T-cell (primary cell): ENCODE data around the gene MNAT1. TPM values are rescaled to one million over a fixed set of nuclear protein-coding genes. Genes with fewer than 3 reads are reported as not detected.
A peak's percentile ranks its signal among the peaks of the same experiment; 100 is the strongest.

ENCODE experiments used
- ATAC-seq, 4 experiments: fragments of 200-7000 bp in 3 of 4; fragments of 150-1000 bp in 1 of 4; cut with Tn5 transposase; replicated peaks in 1 of 4; 1 replicate in 3 of 4; 2 replicates in 1 of 4; pipeline ENCODE4 v1.10.0; 2021; ENCODE audit warnings: moderate library complexity in 3 of 4, mild to moderate bottlenecking in 2 of 4, moderate number of reproducible peaks in 1 of 4
- CTCF ChIA-PET, 2 donors: fragments of 300-600 bp; sonication (Branson Sonifier 250); formaldehyde crosslinking; loops; one replicate each; lab custom pipeline; 2022; ENCODE audit warnings: antibody characterized with exemption in 2 of 2; lab: Charles Lee
- POLR2A ChIA-PET, 2 donors: fragments of 300-600 bp; sonication (Branson Sonifier 250); formaldehyde crosslinking; loops; one replicate each; lab custom pipeline; 2022; ENCODE audit warnings: antibody characterized with exemption in 2 of 2; lab: Charles Lee
- DNase-seq, 35 experiments: peaks; one replicate each; pipeline versions ENCODE4 v3.0.0 to v3.0.0-alpha.2; 2013 to 2023
- H3K27ac ChIP-seq: one replicate; pipeline ENCODE4 v1.5.1; 2013; ENCODE audit warnings: low read length
- H3K27me3 ChIP-seq, 2 experiments: replicated peaks in 1 of 2; 1 replicate in 1 of 2; 2 replicates in 1 of 2; pipeline versions ENCODE4 v1.6.1 to v1.7.0; 2013; ENCODE audit warnings: low read length in 1 of 2, mixed read lengths in 1 of 2; ENCODE audit not compliant: control insufficient read depth in 2 of 2, insufficient read depth in 2 of 2; ENCODE audit errors: extremely low read depth in 1 of 2
- H3K36me3 ChIP-seq, 2 donors: 1 replicate in 1 of 2; 2 replicates in 1 of 2; pipeline versions ENCODE4 v1.6.1 to v1.7.0; 2013; ENCODE audit warnings: low read length in 1 of 2; ENCODE audit not compliant: control insufficient read depth in 2 of 2, insufficient read depth in 1 of 2; ENCODE audit errors: extremely low read depth in 1 of 2
- H3K4me1 ChIP-seq, 2 experiments: 1 replicate in 1 of 2; 2 replicates in 1 of 2; pipeline versions ENCODE4 v1.6.1 to v1.7.0; 2013; ENCODE audit warnings: low read length in 2 of 2, mixed read lengths in 1 of 2; ENCODE audit not compliant: insufficient read depth in 2 of 2, control insufficient read depth in 1 of 2; ENCODE audit errors: extremely low read depth in 1 of 2
- H3K4me3 ChIP-seq, 2 donors: 1 replicate in 1 of 2; 2 replicates in 1 of 2; pipeline versions ENCODE4 v1.5.1 to v1.7.0; 2013; ENCODE audit warnings: mild to moderate bottlenecking in 2 of 2, low read length in 1 of 2, moderate library complexity in 1 of 2; ENCODE audit not compliant: control insufficient read depth in 1 of 2; ENCODE audit errors: extremely low read depth in 1 of 2
- H3K9me3 ChIP-seq: 2 replicates; pipeline ENCODE4 v1.7.0; 2013
- H3K27ac Mint-ChIP-seq, 2 donors: one replicate each; pipeline ENCODE4 v1.8.0; 2020 to 2021; ENCODE audit warnings: mild to moderate bottlenecking in 2 of 2, mixed read lengths in 2 of 2
- H3K27me3 Mint-ChIP-seq, 2 donors: one replicate each; pipeline ENCODE4 v1.8.0; 2021 to 2022; ENCODE audit warnings: mixed read lengths in 2 of 2
- H3K36me3 Mint-ChIP-seq: one replicate; pipeline ENCODE4 v1.8.0; 2021; ENCODE audit warnings: mixed read lengths
- H3K4me1 Mint-ChIP-seq, 3 donors: one replicate each; pipeline ENCODE4 v1.8.0; 2020 to 2022; ENCODE audit warnings: mixed read lengths in 3 of 3, mild to moderate bottlenecking in 1 of 3
- H3K4me3 Mint-ChIP-seq, 3 donors: one replicate each; pipeline ENCODE4 v1.8.0; 2020 to 2022; ENCODE audit warnings: mild to moderate bottlenecking in 3 of 3, mixed read lengths in 3 of 3, moderate library complexity in 3 of 3
- H3K9me3 Mint-ChIP-seq, 3 donors: one replicate each; pipeline ENCODE4 v1.8.0; 2020 to 2022; ENCODE audit warnings: mixed read lengths in 3 of 3
- WGBS: methylation state at CpG from one replicate; pipeline ENCODE4 v1.1.5; 2013; ENCODE audit warnings: missing lambda C conversion rate; ENCODE audit not compliant: insufficient coverage; 5-methylcytosine and 5-hydroxymethylcytosine counted together
- total RNA-seq, 35 experiments: library from RNA in 6 of 35; stranded (reverse) in 6 of 35; fragments of 120-200 nt in 1 of 35; gene quantifications; one replicate each; pipeline versions ENCODE4 v1.2.1 to v1.2.4 and lab custom pipeline; 2013 to 2026

The MNAT1 gene
- total RNA-seq, 5 donors from 2014 or later (not counting 1 experiment from before 2014, with no cell fraction given), result 14.7 to 24.8 (median 19.2) TPM

DNA sequence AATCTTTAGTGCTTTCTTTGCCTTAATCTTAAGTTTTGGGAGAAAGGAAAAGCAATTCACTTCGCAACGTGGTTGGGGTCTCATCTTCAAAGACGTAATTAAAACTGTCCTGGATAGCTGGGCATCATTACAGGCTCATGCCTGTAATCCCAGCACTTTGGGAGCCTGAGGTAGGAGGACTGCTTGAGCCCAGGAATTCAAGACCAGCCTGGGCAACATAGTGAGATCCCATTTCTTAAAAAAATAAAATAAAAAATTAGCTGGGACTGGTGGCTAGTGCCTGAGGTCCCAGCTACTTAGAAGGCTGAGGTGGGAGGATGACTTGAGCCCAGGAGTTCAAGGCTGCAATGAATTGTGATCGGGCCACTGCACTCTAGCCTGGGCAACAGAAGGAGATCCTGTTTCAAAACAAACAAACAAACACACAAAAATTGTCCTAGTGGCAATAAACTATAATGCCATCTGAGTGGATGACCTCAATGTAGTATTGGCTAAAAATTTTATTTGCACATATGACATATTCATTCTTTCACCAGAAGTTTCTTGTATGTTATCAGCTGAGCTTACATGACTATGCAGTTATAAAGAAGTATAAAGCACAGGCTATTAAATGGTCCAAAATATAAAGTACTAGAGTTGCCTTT is 1.6 kb upstream of the MNAT1 start:
- DNase-seq, result no peak
- peaks cover 7 to 10% of the 10 kb centered on the region in 2 experiments for H3K27me3 ChIP-seq
- no peak overlapping the region for H3K4me3 ChIP-seq
- Mint-ChIP-seq H3K36me3 (peaks cover 3% of the 10 kb centered on the region), H3K9me3 (no peaks in the 10 kb centered on the region), H3K4me1 (peaks cover 21 to 26% (median 26%) of the 10 kb centered on the region in 3 donors), H3K4me3 (no peak overlapping the region), H3K27me3 (peaks cover 36 to 39% of the 10 kb centered on the region in 2 donors), H3K27ac (no peak overlapping the region)
- no peak overlapping the region for H3K27ac ChIP-seq
- ChIA-PET POLR2A (interaction anchor here (0.5 to 1.6 kb wide), 2 partner anchors 18 to 286 kb away, joined by 3 to 4 read pairs; no protein-coding TSS in a partner anchor), CTCF (interaction anchor here (0.6 to 1.2 kb wide), 3 partner anchors 9 to 248 kb away, joined by 3 to 4 read pairs (median 3); partner anchors contain the start of genes SIX4 (in 1 of the 2), SLC38A6 (in 1 of the 2) and TRMT5 (in 1 of the 2))
- 60% methylated on average over 1 of the region's 4 CpGs for WGBS
- peaks cover 0 to 12% of the 10 kb centered on the region in 2 experiments for H3K4me1 ChIP-seq
- no peak for ATAC-seq
- no peaks in the 10 kb centered on the region for H3K9me3 ChIP-seq
- no peaks in the 10 kb centered on the region for H3K36me3 ChIP-seq

- Histone ChIP-seq H3K4me1 (peaks cover 0 to 12% of the 10 kb centered on the region in 2 experiments), H3K9me3 (no peaks in the 10 kb centered on the region), H3K27me3 (peaks cover 2 to 5% of the 10 kb centered on the region in 2 experiments), H3K36me3 (no peaks in the 10 kb centered on the region), H3K27ac (no peak overlapping the region), H3K4me3 (peak overlapping the region; percentile 96 to 100)
- ChIA-PET CTCF (no interaction called here), POLR2A (no interaction called here)
- H3K36me3 Mint-ChIP-seq, result peaks cover 3% of the 10 kb centered on the region
- peak overlapping the region; percentile 99 to 100 (median 99) for H3K4me3 Mint-ChIP-seq
- H3K9me3 Mint-ChIP-seq, result no peaks in the 10 kb centered on the region
- DNase-seq (no peak), ATAC-seq (no peak)
- peaks cover 33 to 40% (median 34%) of the 10 kb centered on the region in 3 donors for H3K4me1 Mint-ChIP-seq
- peak overlapping the region in 1 of 2 donors; percentile 29 for H3K27ac Mint-ChIP-seq
- peaks cover 16% of the 10 kb centered on the region in 2 donors for H3K27me3 Mint-ChIP-seq
- WGBS, result 33% methylated on average over 1 of the region's 5 CpGs
Observed at GRCh38 chr14:60735416-60735815, 855 bp downstream of the MNAT1 start.

DNA sequence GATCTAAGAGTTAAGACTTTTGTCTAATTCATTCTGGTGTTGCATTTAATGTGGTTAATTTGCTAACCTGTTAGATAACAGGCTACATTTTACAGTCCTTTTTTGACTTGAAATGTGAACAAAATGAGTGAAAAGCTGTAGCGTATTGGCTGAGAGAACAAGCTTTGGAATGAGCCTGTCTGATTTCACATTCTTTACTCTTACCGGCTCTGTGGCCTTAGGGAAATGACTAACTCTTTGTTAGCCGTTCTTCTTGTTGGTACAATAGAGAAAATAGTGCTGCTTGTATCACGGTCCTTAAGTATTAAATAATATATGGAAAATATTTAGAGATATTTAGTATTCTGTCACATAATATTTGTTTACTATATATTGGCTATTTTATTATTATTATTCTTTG is 1.9 kb downstream of the MNAT1 start:
- no peak overlapping the region for H3K4me3 ChIP-seq
- Mint-ChIP-seq H3K4me3 (peak overlapping the region in 1 of 3 donors; percentile 100), H3K27me3 (peaks cover 6 to 7% of the 10 kb centered on the region in 2 donors), H3K9me3 (no peaks in the 10 kb centered on the region), H3K36me3 (peaks cover 3% of the 10 kb centered on the region), H3K4me1 (peaks cover 34 to 43% (median 34%) of the 10 kb centered on the region in 3 donors), H3K27ac (no peak overlapping the region)
- no peak for ATAC-seq
- H3K27me3 ChIP-seq, result peaks cover 2 to 5% of the 10 kb centered on the region in 2 experiments
- DNase-seq, result no peak
- ChIA-PET CTCF (no interaction called here), POLR2A (interaction anchor here in 1 of 2 donors (0.6 kb wide), 1 partner anchor 690 kb away, joined by 3 read pairs; no protein-coding TSS in a partner anchor)
- no peaks in the 10 kb centered on the region for H3K36me3 ChIP-seq
- H3K4me1 ChIP-seq, result peaks cover 0 to 12% of the 10 kb centered on the region in 2 experiments
- no peaks in the 10 kb centered on the region for H3K9me3 ChIP-seq
- H3K27ac ChIP-seq, result no peak overlapping the region
- whole genome bisulfite sequencing, result no CpG with 5 or more reads among the region's 4 CpGs

DNA sequence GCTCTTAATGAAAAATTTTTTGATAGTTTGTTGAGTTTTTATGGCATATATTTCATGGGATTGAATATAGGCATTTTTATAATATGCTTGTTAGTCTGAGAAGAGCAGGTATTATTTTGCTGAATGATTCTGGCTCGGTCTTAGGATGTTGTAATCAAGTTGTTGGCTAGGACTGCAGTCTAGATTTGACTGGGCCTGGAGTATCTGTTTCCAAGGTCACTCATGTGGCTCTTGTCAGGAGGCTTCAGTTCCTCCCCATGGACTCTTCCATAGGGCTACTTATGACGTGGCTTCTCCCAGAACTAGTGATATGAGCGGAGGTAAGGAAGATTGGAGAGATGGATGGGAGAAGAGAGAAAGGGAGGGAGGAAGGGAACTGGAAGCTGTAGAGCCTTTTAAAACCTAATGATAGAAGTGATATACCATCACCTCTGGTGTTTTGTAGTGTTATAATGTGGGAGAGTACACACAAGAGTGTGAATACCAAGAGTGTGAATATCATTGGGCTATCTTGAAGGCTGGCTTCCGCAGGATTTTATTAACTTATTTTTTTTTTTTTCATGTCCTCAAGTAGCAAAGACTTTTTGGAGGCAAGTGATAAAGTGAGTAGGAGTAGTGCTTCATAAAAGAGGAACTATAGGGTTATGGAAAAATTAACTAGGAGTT is 4.4 kb downstream of the MNAT1 start:
- Mint-ChIP-seq H3K27me3 (no peaks in the 10 kb centered on the region), H3K9me3 (peaks cover 3 to 11% (median 6%) of the 10 kb centered on the region in 3 donors), H3K36me3 (peaks cover 14% of the 10 kb centered on the region), H3K27ac (no peak overlapping the region), H3K4me1 (peaks cover 34 to 44% (median 41%) of the 10 kb centered on the region in 3 donors), H3K4me3 (no peak overlapping the region)
- ATAC-seq (no peak), DNase-seq (no peak)
- POLR2A ChIA-PET, result no interaction called here
- H3K36me3 ChIP-seq, result no peaks in the 10 kb centered on the region
- peaks cover 0 to 12% of the 10 kb centered on the region in 2 experiments for H3K4me1 ChIP-seq
- no peak overlapping the region for H3K27ac ChIP-seq
- H3K4me3 ChIP-seq, result no peak overlapping the region
- WGBS, result no CpG with 5 or more reads among the region's 4 CpGs
- CTCF ChIA-PET, result interaction anchor here in 1 of 2 donors (0.6 kb wide), 1 partner anchor 34 kb away, joined by 4 read pairs; no protein-coding TSS in a partner anchor
- H3K9me3 ChIP-seq, result peaks cover 4% of the 10 kb centered on the region
- H3K27me3 ChIP-seq, result peaks cover 0 to under 1% of the 10 kb centered on the region in 2 experiments

DNA sequence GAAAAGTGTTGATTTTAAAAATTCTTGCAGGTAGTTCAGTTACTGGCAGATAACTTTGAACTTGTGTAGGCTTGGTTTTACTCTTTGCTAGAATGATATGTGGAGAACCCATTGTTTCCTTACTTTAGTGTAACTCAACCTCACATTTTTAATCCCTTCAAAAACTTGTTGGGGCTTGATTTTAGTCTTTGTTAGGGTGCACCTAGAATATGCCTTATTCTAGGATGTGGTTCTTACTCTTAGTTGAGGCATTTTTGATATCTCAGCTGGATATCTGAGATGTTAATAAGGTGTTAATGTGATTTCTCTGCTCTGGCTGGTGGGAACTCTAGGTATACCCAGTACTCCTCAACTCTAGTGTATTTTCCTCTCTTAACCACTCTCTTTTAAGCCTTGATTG is 10.0 kb downstream of the MNAT1 start:
- peaks cover 3 to 12% (median 11%) of the 10 kb centered on the region in 3 donors for H3K9me3 Mint-ChIP-seq
- peaks cover 22% of the 10 kb centered on the region for H3K36me3 Mint-ChIP-seq
- Histone ChIP-seq H3K36me3 (no peaks in the 10 kb centered on the region), H3K9me3 (peaks cover 4% of the 10 kb centered on the region), H3K27me3 (no peaks in the 10 kb centered on the region), H3K4me3 (no peak overlapping the region), H3K27ac (no peak overlapping the region), H3K4me1 (no peaks in the 10 kb centered on the region)
- peaks cover 5 to 26% (median 18%) of the 10 kb centered on the region in 3 donors for H3K4me1 Mint-ChIP-seq
- ATAC-seq (no peak), DNase-seq (no peak)
- POLR2A ChIA-PET, result no interaction called here
- H3K4me3 Mint-ChIP-seq, result no peak overlapping the region
- CTCF ChIA-PET, result interaction anchor here (0.6 kb wide), 2 partner anchors 9 to 45 kb away, joined by 4 read pairs; no protein-coding TSS in a partner anchor
- H3K27ac Mint-ChIP-seq, result no peak overlapping the region
- H3K27me3 Mint-ChIP-seq, result no peaks in the 10 kb centered on the region
